RKO (cell line): ENCODE data around the gene CACNA2D3.
"Not testable (repeated sequence)": the region's sequence is repeated elsewhere in the genome, so short reads cannot be mapped to it uniquely, and the experiment has no call there.

Experiments
- DNase-seq: peaks from one replicate; pipeline ENCODE4 v3.0.0-alpha.2; 2016; ENCODE audit warnings: low spot score

The CACNA2D3 gene

DNA sequence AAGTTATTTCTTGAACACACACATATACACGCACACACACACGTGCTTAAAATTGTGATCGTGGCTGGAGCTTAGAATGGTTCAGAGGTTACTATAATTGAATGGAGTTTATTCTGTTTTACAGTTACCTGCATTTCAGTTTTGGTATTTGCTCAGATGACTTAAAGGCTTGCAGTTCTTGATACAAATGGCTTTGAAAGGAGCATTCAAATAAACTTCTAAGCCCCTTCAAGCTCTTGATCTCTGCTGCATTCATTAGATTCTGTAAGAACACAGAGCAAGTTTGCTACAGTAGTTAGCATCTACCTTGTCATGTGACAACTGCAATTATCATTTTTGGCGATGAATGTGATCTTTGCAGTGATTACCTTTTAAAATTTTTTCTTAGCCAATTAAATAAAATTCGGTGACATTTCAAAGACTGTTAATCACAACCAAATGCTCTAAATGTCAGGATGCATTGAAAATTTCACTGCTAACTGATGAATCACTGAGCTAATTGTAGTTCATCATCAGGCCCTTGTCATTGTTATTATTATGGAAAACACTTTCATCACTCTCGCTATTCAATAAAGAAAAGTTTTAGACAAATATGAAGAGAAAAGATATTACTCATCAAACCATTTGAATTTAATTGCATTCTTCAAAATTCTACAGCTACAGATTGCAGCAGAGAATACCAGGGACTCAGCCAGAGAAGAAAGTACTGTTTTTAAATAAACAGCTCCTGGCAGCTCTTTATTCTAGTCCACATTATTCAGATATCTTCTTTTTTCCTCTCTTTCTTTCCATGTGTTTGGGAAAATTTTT, 509.4 kb downstream of the CACNA2D3 start:
- no peak for DNase-seq

DNA sequence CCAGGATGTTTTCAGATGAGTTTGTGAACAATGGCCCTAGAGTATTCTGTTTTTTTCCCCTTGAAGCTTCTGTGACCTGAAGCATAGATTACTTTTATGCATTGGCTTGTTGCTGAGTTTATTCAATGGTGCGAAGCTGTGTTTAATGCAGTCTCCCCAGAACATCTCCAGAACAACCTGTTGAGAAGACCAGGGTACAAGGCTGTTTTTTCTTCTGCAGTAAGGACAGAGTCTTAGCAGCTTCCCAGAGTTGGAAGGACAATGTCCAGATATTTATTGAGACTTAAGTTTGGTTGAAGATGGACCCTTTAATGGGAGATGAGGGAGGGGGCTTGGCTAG, 509.9 kb downstream of the CACNA2D3 start:
- DNase-seq, result no peak

DNA sequence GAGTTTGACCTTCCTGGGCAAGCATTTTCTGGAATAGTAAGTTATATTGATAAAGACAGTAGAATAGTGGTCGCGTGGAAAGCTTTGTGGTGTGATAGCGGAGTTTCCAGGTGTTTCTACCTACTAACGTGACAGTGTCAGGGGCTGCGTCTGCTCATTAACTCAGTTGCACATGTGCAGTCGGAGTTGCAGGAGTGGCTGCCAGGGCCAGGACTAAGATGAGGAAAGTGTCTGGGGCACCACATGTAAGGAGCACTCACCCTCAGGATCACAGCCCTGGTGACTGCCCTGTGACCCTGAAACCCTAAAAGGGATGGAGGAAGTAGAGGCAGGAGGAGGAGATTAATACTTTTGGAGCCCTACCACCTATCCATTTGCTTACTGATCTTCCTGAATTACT, 510.5 kb downstream of the CACNA2D3 start:
- DNase-seq, result no peak

DNA sequence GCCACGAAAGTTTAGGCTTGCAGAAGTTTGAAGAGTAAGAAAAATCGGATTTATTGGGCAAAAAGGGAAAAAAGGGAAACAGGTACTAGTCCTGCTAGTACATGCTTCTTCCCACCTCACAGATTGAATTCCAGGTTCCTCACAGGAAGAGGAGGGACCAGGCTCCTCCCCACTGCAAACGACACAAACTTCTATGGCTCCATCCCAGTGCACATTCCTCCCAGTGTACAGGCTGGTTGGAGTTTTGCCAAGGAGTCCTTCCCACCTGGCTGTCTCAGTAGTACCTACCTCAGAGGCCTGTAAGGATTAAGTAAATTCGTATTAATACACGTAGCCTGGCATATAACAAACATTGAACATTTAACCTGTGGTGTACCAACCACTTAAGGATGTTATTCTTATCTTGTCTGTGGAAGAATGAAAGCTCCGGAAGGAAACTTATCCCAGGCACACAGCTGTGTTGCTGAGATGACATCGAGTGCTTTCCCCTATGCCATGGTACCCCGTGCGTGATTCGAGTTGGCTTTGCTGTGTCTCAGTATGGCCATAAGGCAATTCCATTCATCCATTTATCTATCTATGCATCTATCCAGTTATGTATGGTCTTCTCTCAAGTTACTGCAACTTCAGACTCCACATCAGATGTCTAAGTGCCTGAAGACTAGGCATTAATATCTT, 511.2 kb downstream of the CACNA2D3 start:
- DNase-seq, result no peak

DNA sequence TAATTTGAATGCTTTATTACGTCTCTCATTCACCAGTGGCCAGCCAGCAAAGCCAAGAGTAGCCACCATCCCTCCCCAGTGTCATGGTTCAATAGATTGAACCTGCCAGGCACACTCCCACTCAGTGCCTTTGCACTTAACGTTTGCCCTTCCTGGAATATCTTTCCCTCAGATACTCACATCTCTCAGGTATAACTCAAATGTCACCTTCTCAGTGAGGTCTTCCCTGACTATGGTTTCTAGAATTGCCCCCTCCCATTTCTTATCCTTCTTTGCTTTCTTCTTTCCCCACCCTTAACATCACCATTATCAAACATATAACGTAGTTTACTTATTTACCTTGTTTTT, 511.7 kb downstream of the CACNA2D3 start:
- DNase-seq, result no peak

DNA sequence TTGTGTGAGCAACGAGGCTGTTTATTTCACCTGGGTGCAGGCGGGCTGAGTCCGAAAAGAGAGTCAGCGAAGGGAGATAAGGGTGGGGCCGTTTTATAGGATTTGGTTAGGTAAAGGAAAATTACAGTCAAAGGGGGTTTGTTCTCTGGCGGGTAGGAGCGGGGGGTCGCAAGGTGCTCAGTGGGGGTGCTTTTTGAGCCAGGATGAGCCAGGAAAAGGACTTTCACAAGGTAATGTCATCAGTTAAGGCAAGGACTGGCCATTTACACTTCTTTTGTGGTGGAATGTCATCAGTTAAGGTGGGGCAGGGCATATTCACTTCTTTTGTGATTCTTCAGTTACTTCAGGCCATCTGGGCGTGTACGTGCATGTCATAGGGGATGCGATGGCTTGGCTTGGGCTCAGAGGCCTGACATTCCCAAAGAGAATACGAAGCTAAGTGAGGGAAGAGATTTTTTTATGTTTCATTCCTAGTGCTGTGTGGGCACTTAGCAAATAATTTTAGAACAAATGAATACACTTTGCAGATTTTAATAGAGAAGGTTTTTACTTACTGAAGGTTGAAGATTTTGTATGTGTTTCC, 517.5 kb downstream of the CACNA2D3 start:
- DNase-seq, result not testable (repeated sequence)

DNA sequence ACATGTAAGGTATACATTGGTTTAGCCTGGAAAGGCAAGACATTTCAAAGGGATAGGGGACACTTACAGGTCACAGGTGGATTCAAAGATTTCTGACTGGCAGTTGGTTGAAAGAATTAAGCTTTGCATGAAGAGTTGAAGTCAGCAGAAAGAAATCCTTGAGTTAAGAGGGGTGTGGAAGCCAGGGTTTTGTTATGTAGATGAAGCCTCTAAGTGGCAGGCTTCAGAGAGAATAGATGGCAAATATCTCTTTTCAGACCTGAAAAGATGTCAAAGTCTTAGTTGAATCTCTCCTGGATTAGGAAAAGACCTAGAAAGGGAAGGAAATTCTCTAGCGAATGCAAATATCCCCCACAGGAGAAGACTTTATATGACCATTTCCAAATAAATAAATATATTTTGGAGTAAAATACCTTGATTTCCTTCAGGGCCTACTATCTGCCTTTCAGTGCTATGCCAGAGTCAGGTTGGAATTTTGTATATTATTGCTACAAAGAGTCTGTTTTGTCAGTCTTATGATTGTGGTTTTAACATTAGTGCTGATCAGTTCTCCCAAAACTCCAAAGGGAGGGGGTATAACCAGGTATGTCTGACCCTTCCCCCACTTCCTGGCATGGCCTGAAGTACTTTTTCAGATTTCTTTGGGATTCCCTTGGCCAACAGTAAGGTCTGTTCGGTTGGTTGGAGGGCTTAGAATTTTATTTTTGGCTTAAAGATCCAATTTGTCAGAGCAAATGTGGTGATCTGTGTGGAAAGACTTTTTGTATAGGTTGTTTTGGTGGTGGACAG, 519.1 kb downstream of the CACNA2D3 start:
- no peak for DNase-seq

DNA sequence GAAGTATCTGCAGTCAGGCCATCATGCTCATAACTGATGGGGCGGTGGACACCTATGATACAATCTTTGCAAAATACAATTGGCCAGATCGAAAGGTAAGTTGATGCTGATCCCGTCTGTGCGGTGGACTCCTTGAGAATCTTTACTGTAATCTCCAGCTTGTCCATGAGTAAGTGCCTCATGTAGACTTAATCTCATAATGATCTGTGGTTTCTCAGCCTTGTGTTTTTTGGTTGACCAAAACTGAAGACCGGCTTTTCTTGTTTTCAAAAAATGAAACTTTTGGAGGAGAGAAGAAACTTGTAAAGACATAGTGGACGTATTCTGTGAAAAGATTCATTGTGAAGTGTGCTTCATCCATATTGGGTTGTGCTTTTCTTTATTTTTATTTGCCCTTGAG, 519.8 kb downstream of the CACNA2D3 start:
- DNase-seq, result no peak

DNA sequence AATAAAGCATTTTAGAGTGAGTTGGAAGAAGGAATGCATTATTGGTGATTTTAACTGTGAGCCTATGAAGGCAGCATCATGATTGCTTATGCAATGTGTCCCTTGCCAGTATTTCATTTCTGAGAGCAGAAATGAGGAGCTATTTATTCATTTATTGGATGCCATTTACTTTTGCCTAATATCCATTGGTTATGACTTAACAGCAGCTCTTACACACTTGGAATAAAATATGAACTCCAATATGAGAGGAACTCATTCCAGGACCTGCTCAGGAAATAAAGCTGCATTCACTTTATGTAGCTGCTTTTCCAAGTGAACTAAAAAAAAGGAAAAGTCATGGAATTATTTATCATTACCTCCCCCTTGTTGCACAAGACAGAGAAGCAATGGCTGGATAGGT, 525.4 kb downstream of the CACNA2D3 start:
- no peak for DNase-seq

DNA sequence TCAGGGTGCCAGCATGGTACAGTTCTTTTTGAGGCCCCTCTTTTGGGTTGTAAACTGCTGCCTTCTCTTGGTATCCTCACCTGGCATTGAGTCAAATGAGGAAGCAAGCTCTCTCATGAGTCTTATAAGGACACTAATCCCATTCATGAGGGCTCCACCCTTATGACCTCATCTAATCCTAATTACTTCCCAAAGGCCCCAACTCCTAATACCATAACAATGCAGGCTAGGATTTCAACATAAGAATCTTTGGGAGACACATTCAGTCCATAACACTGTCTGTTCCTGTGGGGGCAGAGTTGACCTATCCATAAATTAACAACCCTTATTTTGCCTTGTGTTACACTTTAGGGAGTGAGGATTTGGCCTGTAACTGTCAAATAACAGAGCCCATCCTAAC, 527.2 kb downstream of the CACNA2D3 start:
- DNase-seq, result no peak

DNA sequence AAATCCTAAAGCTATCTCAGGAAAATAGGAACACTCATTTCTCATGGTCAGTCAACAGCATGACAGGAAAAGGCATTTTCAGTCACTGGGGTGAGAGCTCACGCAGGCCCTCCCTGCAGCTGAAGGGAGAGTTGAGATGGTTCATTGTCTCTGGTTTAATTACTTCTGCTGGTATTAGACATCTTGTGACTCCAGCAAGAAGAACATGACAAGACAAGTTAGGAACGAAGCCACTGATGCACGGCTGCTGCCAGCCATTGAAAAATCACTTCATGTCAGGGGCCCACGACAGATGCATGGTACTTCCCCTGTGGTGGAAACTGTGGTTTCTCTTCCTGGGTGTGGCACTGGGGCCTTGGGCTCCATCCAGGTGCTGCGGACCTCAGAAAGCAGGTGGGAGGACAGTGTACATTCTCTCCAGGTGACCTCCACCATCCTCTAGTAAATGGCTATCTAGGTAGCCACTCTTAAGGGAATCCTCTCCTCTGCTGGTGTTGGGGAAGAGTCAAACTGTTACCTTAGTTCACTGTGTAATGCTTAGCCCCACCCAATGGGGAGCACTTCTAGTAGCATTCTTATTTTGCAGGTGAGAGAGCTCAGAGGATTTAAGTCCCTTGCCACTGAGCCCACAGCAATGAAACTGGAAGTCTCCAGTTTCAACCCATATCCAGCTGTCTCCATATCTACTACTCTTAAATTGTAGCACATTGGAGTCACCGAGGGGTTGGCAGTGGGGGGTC, 531.3 kb downstream of the CACNA2D3 start:
- DNase-seq, result no peak

DNA sequence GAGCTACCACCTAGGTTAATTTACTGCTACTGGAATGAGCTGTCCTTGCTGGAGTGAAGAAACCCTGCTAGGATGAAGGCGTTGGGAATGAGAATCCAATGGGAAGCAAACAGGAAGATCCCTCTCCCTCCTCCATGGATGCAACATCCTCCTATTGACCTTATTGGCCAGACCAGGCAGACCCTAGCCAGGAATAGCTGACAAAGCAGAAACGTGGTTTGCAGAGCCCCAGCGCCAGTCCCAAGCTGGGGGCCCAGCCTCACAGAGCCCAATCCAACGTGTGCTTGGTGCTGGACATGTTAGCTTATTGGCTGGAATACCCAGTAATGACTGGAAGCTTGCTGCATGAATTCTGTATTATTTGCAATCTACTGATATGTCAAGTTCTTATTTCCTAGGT, 532.4 kb downstream of the CACNA2D3 start:
- no peak for DNase-seq

DNA sequence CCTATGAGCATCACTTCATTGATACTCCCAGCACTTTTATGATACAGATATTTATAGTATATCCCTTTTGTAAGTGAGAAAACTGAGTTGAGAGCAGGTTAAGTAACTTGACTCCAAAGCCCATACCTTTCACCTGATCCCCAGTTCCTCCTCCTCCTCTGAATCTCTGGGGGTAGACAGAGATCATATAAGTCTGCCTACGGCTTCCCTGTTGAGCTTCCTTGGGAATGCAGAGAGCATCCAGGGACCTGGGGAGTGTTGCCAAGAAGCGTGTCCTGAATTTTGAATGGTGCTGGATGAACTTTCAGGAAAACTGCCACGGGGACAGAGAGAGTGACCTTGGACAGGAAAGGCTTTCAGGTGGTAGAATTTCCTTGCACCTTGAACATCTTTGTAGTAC, 537.0 kb downstream of the CACNA2D3 start:
- DNase-seq, result no peak

DNA sequence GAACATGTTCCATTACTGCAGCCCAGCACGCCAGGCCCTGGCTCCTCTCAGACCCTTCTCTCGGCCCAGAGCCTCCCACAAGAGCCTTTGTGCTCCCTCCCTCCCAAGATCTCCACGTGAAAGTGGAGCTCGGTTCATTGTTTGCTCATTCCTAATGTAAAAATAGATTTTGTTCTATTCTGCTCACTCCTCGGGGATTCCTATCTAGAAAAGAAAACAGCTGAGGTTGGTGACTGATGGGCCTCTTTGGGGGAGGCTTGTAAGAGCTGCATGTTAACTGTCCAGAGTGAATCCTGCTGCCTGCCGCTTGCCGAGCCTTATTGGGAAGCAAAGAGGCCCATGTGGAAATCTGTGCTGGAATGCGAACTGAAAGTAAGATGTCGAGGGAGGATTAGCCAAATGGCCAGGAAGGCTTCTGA, 538.4 kb downstream of the CACNA2D3 start:
- DNase-seq, result no peak

DNA sequence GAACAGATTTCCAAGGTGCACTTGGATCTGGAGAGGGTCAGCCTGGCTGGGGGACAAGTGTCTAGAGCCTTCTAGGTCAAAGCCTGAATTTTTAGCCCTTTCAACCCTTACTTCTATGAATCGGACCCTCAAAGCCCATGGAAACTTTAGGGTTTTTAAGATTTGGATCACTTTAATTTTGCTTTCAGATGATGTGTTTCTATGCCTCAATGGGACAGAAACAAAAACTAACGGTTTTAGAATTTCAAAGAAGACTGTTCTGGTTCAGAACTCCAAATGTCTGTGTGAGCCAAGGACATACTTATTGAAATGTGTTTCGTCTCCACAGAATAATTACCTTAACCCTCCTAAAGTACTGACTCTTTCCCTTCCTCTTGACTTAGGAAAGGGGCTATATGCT, 538.8 kb downstream of the CACNA2D3 start:
- DNase-seq, result no peak

DNA sequence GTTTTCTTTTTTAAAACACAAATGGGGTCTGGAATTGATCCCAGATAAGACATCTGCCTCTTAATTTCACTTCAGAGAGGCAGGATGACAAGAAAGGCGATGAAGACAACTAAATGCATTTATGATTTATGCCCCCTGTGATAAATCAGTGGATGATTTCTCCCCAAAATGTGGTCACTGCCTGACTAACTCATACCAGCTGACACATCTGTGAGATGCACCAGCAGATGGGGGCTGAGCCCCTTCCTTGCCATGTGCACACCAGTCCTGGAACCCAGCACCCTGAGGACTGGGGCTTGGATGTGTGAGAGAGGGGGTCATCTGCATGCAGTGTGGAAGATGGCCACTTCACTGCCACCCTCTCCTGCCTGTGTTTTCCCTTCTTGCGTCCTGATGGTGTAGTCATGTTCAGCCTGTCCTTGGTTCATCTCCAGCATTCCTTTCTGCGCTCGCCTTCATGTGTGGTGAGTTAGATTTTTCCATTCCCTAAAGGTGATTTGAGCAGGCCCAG, 541.2 kb downstream of the CACNA2D3 start:
- DNase-seq, result no peak

DNA sequence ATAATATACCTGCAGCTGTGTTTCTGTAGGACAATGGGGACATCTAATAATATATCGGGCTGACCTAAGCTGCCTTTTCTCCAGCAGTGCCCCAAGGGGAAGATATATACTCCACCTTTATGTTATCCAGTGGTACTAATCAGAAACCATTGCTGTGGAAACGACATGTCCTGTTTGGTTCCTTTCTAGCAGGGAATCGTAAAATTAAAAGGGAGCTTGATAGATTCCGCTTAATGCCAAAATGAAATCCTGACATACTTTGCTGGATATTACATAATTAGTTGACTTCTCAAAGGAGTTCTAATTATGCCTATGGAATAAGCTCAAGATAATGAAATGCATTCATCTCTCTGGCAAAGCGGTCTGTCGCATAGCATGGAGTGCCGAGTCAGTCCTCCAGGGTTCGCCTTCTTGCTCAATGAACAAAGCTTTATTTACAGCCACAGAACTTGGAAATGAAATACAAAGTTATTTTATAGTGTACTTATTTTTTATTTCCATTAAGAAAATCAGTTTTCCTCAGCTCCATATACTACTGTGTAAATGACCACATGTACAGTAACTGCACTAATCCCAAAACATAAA, 542.8 kb downstream of the CACNA2D3 start:
- no peak for DNase-seq

DNA sequence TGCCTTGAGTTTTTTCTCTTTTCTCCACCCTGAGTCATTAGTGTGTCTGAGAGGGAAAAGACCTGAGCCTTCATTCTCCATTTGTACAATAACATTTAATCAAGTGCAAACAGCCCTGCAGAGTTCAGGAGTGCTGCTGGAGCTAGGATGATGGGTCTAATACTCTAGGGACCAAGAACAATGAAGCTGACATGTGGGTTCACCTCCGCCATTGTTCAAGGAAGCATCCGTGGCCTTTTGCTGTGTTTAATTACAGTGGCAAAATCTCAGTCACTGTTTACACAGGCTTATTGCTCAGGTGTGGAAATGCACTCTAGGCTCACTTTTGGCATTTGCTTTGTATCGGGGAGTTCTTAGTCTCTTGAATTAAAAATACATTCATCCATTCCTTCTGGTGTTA, 545.9 kb downstream of the CACNA2D3 start:
- no peak for DNase-seq

DNA sequence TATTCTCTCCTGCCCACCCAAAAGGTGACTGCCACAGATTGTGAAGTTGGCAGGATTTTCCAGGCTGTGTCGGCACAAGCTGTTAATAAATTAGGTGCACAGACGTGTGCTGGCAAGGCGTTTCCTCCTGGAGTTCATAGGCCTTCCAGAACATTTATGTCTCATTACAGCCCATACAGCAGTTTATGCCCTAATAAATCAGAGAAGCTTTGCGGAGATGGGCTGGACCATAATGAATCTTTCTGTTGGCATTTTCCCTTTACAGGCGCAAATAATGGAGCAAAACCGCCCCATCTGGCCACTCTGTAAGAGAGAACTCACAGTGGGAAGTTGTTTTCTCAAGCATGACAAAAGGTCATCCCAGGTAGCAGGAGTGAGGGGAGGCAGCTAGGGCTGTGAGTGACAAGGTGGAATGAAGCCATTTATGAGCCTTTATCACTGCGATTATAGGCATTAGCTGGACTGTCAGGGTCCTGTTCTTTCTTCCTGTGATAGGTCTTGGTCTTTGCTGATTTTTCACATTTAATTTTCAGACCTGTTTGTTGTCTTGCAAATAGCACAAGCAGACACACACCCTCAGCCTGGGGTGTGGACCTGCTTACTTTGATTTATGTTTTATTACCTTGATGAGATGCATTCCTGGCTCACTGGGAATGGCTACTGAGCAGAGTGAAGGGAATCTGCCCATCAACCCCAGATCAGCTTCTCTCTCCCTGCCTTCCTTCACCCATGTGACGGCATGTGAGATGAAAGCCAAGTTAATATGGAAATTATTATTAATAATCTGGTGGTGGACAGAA, 548.0 kb downstream of the CACNA2D3 start:
- no peak for DNase-seq

DNA sequence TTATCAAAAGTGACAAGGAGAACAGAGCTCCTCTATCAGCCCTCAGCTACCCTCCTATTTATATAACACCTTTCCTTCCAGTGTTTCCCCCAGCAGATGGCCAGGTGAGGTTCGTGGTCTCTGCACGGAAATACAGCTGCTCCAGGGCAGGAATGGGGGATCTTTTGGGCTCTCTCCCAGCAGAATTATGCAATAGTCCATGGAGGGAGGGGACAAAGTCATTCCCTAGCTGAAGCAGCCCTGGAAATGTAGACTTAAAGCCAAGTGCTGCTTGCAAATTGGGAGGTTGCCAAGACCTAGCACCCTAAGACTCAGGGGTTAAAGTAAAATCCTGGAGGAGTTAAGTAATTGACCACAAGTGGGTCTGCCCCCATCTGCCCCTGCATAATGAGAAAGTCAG, 549.2 kb downstream of the CACNA2D3 start:
- DNase-seq, result no peak

DNA sequence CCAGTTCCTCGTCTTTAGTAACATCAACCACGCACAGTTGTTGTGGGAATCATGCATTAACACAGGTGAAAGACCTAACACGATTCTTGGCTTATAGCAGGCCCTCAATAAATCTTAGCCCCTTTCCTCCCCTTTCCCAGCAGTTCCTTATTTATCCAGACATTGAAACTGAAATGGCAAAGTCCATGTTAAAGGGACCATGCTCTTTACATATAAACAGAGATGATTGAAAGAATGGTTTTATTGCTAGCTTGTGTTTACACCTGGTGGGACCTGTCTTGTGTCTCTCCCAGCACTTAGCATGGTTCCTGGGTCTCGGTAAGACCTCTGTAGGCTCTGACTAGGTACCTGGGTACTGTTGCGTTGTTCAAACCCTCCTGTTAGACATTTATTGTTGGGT, 553.7 kb downstream of the CACNA2D3 start:
- DNase-seq, result no peak
